SIG-M5 treated with dmso at 0.1 percent for 504 hours (cell line): ENCODE measurements around the gene GPR89A.
A peak's percentile ranks its signal among the peaks of the same experiment; 100 is the strongest.
"Not testable (repeated sequence)": the region's sequence is repeated elsewhere in the genome, so short reads cannot be mapped to it uniquely, and the experiment has no call there.

ENCODE experiments used
- DNase-seq: peaks from one replicate; lab custom pipeline; 2025; ENCODE audit not compliant: unreplicated experiment; lab: John Stamatoyannopoulos, UW

GPR89A gene

GRCh38 chr1:145607833-145608733 is at the start of gene GPR89A:
Gene GPR89A, plus strand, starts transcription at chr1:145607988. Its CDS starts 146 bp downstream, at chr1:145608134.
- DNase-seq: peak; percentile 90

- DNase-seq: not testable (repeated sequence)
Measured at GRCh38 chr1:145586820-145587219, 21.0 kb upstream of the GPR89A start.

GRCh38 chr1:145590806-145591205 is 17.0 kb upstream of the GPR89A start:
- DNase-seq: not testable (repeated sequence)

GRCh38 chr1:145592347-145592746 is 15.4 kb upstream of the GPR89A start:
- DNase-seq: not testable (repeated sequence)

DNA sequence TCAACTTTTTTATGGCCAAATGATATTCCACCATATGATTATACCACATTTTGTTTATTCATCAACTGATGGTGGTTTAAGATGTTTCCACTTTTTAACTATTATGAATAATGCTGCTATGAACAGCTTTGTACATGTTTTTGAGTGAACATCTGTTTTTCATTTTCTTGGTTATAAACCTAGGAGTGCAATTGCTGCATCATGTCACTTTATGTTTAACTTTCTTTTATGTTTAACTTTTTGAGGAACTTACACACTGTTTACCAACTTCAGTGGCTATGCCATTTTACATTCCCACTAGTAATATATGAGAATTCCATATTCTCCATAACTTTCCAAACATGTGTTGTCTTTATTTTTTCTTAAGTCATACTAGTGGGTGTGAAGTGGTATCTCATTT is 12.4 kb upstream of the GPR89A start:
- DNase-seq: not testable (repeated sequence)

DNA sequence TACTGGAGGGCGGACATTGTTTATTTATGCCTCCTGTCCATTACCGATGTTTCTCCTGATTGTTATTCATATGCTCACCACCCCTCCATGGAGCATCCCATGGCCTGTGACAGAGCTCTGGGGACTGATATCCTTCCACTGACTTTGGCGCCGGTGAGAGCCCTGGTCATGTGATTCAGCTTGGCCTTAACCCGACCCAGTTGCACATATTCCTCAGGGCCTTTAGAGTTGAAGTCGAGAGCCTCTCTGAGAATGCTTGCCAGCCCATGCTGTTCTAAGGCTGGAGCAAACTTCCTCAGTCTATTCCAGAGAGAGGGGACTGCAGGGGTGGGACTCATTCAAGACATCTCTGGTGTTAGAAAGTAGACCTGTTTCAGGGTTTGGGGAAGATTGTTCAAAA is 11.6 kb upstream of the GPR89A start:
- DNase-seq: not testable (repeated sequence)

DNA sequence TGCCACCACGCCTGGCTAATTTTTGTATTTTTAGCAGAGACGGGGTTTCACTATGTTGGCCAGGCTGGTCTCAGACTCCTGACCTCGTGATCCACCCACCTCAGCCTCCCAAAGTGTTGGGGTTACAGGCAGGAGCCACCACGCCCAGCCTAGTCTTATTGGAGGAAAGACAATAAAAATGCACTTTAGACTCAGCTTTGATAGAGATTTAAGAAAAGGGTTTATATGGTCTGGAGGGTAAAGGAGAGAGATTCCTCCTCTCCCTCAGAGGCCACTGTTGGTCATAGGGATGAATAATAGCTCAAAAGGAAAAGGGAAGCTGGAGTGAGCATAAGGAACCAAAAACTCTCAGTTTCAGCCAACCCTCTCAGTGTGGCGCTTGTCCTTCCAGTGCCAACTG is 8.4 kb upstream of the GPR89A start:
- DNase-seq: peak; percentile 7

GRCh38 chr1:145601593-145601992 is 6.2 kb upstream of the GPR89A start:
- no peak for DNase-seq

GRCh38 chr1:145606840-145607239 is 948 bp upstream of the GPR89A start:
- DNase-seq: not testable (repeated sequence)

- not testable (repeated sequence) for DNase-seq
Measured at GRCh38 chr1:145607289-145607688, 499 bp upstream of the GPR89A start.

DNA sequence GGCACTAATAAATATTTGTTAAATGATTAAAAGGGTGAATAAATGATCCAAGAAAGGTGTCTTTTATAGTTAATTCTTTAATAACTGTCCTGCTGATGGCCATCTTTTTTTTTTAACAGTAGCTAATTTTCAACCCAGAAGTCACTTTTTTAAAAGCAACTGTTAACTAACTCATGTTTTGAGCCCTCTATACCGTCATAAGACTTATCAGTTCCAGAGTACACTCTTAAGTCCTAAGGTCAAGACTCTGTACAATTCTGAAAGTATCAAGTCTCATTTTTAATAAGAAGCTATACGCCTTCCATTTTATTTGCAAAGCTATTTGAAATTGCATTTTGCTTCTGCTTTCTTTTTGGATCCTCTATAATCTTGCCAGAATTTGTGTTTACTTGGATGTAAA is 3.0 kb downstream of the GPR89A start:
- DNase-seq: not testable (repeated sequence)

GRCh38 chr1:145620073-145620472 is 12.3 kb downstream of the GPR89A start:
- DNase-seq: not testable (repeated sequence)

- DNase-seq: not testable (repeated sequence)
Measured at GRCh38 chr1:145622177-145622576, 14.4 kb downstream of the GPR89A start.

DNA sequence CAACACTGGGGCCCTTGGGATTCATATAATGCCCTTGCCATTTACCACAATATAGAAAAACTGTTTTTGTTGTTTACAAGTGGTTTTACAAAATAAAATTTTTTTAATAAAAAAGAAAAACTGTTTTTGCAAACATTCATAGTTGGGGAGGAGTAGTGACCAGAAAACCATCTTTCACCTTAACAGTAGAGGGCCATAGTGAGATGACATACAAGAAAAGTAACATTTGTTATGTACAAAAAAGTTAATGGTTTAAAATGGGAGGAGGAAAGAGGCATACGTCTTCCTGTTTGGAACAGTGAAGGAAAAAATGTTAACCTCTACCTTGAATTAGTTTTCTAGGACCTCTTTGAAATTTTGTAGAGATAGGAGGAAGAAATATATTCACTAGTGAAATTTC is 28.4 kb downstream of the GPR89A start:
- not testable (repeated sequence) for DNase-seq

DNA sequence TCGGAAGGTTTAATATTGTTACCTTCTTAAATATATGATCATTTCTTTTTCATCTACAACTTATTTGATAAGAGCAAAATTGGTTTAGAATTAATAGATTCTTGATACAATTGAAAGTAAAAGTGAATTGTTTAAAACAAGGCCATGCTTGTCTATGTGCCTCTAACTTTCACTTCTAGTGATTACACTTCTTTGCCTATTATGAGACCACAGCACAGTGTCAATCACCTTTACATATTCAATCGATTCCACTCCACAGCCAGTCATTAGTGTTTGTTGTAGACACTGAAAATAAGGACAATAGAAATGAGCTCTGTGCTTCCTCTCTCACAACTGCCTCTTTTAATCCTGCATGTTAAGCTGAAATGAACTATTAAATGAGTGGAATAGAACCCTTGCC is 34.1 kb downstream of the GPR89A start:
- DNase-seq: not testable (repeated sequence)

DNA sequence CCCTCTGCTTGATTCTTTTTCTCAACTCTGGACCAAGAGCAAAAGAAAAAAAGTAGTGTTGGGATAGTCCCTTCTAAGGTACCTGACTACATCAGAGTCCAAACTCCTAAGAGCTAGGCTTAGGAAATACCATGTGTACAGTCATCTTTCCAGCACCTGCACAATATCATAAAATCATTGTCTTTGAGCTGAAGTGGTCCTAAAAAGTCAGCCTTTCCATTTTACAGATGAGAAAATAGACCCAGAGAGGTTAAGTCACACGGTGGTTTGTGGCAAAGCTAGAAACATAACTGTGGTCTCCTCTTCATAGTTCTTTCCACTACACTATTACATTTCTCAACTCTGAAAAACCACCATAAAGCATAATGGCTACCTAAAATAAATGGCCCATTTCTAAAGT is 36.2 kb downstream of the GPR89A start:
- not testable (repeated sequence) for DNase-seq

DNA sequence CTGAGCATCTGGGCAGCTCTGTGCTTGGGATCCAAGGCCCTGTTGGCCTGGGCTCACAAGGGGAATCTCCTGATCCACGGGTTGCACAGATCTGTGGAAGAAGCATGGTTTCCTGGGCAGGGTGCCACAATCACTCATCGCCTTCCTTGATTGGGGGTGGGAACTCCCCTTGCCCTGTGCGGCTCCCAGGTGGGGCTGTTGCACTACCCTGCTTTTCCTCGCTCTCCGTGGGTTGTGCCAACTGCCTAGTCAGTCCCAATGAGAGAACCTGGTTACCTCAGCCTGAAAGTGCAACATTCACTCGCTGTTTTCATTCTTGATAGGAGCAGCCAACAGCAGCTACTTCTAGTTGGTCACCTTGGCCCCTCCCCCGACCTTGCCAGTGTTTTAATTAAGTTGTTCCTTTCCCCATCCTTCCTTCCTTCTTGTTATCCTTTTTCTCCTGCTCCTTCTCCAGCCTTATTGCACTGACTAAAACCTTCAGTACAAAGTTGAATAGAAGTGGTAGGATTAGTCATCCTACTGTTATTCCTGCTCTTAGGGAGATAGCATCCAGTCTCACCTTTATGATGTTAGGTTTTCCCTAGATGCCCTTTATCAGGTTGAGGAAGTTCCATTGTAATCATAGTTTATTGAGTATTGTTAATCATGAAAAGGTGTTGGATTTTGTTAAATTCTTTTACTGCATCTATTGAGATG is 48.6 kb downstream of the GPR89A start:
- DNase-seq: not testable (repeated sequence)

DNA sequence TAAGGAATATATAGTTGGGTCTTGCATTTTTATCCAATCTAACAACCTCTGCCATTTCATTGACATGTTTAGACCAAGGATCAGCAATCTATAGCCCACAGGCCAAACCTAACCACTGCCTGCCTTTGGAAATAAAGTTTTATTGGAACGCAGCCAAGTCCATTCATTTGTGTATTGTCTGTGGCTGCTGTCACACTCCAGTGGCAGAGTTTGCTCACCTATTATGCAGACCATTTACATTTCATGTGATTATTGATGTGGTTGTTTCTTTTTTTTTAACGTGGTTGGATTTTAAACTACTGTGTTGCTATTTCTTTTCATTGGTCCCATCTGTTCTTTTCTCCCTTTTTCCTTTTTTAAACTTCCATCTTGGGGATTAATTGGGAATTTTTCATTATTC is 54.7 kb downstream of the GPR89A start:
- not testable (repeated sequence) for DNase-seq

DNA sequence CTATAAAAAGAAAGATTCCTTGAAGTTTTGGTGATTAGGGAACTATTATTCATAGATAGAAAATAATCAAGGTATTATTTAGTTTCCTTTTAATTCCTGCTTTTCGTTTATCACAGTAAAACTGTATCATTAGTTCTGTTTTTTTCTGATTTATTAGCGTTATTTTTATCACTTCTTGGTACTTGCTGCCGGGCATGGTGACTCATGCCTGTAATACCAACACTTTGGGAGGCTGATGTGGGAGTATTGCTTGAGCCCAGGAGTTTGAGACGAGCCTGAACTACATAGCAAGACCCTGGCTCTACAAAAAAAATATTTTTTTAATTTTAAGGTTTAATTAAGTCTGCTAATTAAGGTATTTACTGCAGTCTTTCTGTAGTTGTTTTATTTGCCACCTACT is 57.2 kb downstream of the GPR89A start:
- DNase-seq: not testable (repeated sequence)

- not testable (repeated sequence) for DNase-seq
Measured at GRCh38 chr1:145670995-145671745, 63.4 kb downstream of the GPR89A start.

GRCh38 chr1:145673217-145673616 is 65.4 kb downstream of the GPR89A start:
- not testable (repeated sequence) for DNase-seq
